Gastrocnemius medialis (tissue), 4 donors: ENCODE results near the gene KCTD7.

Experiments used
- POLR2A ChIP-seq, 2 donors: fragments of 450-650 bp; IDR thresholded peaks; one replicate each; pipeline ENCODE4 v1.6.1; 2017; ENCODE audit warnings: antibody characterized with exemption in 2 of 2, mild to moderate bottlenecking in 2 of 2, moderate library complexity in 2 of 2
- TF ChIP-seq, protein P1 (sequence below), 5 experiments: fragments of 450-650 bp in 3 of 5; fragments of 200-600 bp in 2 of 5; sonication (generic) in 2 of 5; IDR thresholded peaks in 4 of 5; conservative IDR thresholded peaks in 1 of 5; 1 replicate in 4 of 5; 2 replicates in 1 of 5; pipeline ENCODE4 v1.5.1; 2016 to 2019; ENCODE audit warnings: antibody characterized with exemption in 5 of 5, mild to moderate bottlenecking in 3 of 5, moderate library complexity in 3 of 5

DNA sequence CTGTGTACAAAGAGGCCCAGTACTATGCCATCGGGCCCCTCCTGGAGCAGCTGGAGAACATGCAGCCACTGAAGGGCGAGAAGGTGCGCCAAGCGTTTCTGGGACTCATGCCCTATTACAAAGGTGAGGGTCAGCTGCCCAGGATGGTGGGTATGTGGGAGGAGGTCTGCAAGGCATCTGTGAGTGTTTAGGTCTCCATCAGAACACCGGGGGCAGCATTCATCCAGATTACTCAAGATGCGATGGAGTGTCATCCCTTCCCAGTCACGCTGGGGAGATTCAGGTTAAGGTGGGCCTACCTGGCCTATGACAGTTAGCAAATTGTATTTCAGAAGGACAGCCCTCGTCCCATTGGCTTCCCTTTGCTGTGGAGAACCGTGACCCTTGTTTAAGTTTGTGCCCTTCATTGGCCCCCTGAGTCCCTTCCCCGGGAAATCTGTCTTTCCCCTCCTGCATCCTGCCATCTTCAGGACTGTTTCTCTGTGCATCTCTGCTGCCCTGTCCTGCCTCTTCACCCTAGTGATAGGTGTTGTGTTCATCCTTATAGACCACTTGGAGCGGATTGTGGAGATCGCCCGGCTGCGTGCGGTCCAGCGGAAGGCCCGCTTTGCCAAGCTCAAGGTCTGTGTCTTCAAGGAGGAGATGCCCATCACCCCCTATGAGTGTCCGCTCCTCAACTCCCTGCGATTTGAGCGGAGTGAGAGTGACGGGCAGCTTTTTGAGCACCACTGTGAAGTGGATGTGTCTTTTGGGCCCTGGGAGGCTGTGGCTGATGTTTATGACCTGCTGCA is 9.8 kb downstream of the KCTD7 start:
- no peak for TF ChIP-seq POLR2A (IDR thresholded peaks at IDR 0.05)
- TF ChIP-seq, protein P1, sequence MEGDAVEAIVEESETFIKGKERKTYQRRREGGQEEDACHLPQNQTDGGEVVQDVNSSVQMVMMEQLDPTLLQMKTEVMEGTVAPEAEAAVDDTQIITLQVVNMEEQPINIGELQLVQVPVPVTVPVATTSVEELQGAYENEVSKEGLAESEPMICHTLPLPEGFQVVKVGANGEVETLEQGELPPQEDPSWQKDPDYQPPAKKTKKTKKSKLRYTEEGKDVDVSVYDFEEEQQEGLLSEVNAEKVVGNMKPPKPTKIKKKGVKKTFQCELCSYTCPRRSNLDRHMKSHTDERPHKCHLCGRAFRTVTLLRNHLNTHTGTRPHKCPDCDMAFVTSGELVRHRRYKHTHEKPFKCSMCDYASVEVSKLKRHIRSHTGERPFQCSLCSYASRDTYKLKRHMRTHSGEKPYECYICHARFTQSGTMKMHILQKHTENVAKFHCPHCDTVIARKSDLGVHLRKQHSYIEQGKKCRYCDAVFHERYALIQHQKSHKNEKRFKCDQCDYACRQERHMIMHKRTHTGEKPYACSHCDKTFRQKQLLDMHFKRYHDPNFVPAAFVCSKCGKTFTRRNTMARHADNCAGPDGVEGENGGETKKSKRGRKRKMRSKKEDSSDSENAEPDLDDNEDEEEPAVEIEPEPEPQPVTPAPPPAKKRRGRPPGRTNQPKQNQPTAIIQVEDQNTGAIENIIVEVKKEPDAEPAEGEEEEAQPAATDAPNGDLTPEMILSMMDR (IDR thresholded peaks at IDR 0.05 in 4 of 5, conservative IDR thresholded peaks at IDR 0.05 in 1 of 5) = no peak
